ENCODE measurements around the gene POR.
"Not testable (repeated sequence)": the region's sequence is repeated elsewhere in the genome, so short reads cannot be mapped to it uniquely, and the experiment has no call there.

POR gene

DNA sequence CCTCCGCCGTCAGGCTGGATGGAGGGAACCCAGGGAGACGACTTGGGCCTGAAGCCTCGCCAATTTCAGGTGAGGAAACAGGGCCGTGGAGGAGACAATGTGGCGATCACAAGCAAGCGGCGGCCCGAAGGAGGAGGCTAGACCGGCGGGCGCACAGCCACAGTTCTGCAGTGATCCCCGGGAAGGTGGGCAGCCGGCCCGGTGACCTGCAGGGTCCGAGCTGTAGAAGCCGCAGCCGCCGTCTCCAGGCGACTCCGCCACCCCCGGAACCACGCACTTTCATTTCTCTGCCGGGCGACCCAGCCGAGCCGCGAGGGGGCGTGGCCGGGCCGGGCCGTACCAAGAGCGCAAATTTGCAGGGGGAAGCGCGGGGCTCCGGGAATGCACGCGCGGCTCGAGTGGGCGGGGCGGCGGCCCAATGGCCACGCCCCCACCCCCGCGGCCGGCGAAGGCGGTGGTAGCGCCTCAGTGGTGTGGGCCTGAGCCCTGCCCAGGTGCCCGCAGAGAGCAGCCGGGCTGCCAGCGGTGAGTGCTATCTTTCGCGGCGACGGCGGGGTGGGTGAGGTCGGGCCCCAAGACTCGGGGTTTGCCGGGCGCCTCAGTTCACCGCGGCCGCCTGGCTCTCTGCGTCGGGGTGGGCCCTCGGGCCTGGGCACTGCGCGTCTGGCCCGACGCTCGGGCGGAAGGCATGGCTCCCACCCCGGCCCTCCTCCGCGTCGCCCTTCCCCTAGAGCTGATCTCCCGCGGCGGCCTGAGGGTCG lies at the start of gene POR:
POR (plus strand) TSS at position 501 of the 761 bp plus-strand sequence. CDS start 38,847 bp downstream, outside the sequence.
- peak; percentile 73 for DNase-seq

DNA sequence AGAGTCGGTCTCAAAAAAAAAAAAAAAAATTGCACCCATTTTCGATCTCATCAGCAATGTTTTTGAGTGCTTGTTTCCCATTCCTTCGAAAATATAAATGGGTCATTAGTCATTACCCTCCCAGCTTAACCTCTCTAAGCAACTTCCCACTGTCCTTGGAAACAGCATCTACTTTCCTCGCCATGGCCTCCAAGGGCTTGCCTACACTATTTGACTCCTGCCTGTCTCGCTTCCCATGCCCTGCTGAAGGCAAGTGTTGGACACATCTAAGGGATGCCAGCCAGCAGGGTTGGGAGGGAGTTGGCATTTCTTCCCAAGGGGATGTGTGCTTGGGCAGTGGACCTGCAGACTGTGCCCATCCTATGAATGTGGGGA lies 48.9 kb upstream of the POR start:
- no peak for DNase-seq

DNA sequence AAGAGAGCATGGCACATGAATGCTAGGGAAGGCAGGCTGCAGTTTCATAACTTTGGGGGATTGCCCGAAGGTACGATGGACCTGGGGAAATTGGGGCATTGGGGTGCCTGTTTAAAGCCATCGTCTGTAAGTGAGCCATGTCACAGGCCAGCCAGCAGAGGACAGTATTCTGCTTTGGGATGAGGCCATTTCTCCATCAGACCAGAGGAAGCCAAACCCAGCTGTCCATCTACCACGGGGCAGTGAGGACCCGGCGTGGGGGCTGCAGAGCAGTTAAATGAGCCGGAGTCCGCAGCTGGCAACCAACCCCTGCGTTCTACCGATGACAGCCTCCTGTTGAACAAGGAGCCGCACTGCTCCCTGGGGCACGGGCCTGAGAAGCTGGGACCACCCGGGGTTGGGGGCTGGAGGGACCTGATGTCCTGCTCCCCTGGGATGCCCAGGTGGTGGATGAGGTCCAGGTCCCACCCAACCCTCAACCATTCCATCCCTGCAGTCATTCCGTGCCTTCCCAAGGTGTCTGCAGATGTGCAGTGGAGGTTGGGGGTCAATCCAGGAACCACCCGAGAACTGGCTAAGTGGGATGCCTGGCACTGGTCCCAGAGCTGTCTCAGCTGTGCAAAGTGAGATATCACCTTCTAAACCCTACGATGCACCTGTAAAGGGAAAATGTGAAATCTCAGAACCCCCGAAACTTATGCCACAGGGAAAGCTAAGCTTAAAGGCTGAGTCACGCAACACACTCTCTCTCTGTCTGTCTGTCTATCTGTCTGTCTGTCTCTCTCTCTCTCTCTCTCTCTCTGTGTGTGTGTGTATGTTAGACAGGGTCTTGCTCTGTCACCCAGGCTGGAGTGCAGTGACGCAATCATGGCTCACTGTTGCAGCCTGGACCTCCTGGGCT lies 48.2 kb upstream of the POR start:
- peak; percentile 27 for DNase-seq

DNA sequence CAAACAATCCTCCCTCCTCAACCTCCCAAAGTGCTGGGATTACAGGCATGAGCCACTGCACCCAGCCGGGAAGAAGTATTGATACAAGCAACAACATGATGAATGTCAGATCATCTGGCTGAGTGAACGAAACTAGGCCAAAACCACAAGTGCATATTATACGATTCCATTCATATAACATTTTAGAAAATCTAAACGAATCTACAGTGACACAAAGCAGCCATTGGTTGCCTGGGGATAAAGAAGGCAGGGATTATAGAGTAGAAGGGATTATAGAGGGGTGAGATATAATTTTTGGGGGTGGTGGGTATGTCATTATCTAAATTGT lies 47.6 kb upstream of the POR start:
- DNase-seq, result no peak

GRCh38 chr7:75868153-75868552 lies 46.8 kb upstream of the POR start:
- no peak for DNase-seq

- DNase-seq, result no peak
These were observed 45.1 kb upstream of the POR start for GRCh38 chr7:75869776-75870379.

DNA sequence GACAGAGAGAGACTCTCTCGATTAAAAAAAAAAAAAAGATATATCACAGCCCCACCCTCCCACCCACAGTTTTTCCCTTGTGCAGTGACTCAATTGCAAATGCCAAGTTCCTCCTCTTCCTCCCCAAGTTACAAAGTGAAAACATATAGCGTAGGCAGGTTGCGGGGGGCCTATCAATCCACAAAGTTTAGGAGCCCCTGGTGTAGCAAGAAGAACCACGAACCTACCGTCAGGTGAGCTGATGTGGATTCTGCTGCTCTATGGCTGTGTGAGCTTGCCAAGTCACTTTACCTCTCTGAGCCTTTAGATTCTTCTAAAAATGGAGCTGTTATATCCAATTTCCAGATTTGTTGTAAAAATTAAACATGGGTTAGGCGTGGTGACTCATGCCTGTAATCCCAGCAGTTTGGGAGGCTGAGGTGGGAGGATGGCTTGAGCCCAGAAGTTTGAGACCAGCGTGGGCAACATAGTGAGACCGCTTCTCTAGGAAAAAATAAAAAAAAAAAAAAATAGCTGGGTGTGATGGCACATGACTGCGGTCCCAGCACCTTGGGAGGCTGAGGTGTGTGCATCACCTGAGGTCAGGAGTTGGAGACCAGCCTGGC lies 44.3 kb upstream of the POR start:
- no peak for DNase-seq

- DNase-seq, result peak; percentile 1
These were observed 42.7 kb upstream of the POR start for GRCh38 chr7:75872073-75872782.

GRCh38 chr7:75874180-75874579 lies 40.8 kb upstream of the POR start:
- not testable (repeated sequence) for DNase-seq

GRCh38 chr7:75875113-75876080 lies 39.6 kb upstream of the POR start:
- no peak for DNase-seq

GRCh38 chr7:75876126-75876881 lies 38.7 kb upstream of the POR start:
- DNase-seq, result no peak

GRCh38 chr7:75878312-75878768 lies 36.6 kb upstream of the POR start:
- no peak for DNase-seq

- DNase-seq, result peak; percentile 82
These were observed 36.0 kb upstream of the POR start, which contains the start of gene RHBDD2 for GRCh38 chr7:75878769-75879611. TSS of gene RHBDD2 (plus strand) at chr7:75879034. CDS start at chr7:75879083, 49 bp downstream.

- DNase-seq, result peak; percentile 4
These were observed 35.2 kb upstream of the POR start for GRCh38 chr7:75879771-75880184.

DNA sequence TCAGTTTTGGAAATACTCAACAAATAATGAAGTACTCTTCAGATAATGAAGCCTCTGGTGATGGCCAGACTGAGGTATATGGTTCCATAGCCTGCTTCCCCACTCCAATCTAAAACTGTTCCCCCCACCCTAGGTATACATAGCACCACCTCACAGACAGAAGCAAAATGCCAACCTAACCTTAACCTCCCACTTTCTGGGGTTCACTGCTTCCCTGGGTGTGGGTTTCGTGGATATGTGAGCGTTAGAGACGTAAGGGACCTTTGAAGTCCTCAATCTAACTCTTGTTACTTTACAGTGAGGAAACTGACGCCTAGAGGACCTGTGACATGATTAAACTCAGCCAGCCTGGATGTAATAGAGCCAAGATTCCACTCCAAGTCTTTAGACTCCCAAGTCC lies 34.7 kb upstream of the POR start:
- DNase-seq, result no peak

DNA sequence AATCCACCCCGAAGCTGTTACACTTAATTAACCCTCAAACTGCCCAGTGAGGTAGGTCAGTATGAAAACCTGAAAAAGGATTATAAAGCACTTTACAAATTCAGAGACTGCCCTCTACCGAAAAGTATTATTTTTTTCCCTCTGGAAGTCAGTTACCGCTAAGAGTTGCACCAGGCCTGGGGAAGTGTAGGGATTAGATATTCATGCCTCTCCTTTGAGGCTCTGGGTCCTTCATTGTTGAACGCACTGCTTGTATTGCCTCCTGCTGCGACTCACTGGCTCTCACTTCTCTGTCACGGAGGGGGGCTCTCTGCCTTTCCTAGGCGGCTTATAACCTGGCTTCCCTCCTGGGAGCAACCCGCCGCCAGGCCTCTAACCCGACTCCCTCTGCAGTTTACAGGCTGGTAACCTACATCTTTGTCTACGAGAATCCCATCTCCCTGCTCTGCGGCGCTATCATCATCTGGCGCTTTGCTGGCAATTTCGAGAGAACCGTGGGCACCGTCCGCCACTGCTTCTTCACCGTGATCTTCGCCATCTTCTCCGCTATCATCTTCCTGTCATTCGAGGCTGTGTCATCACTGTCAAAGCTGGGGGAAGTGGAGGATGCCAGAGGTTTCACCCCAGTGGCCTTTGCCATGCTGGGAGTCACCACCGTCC lies 33.4 kb upstream of the POR start:
- DNase-seq, result no peak

DNA sequence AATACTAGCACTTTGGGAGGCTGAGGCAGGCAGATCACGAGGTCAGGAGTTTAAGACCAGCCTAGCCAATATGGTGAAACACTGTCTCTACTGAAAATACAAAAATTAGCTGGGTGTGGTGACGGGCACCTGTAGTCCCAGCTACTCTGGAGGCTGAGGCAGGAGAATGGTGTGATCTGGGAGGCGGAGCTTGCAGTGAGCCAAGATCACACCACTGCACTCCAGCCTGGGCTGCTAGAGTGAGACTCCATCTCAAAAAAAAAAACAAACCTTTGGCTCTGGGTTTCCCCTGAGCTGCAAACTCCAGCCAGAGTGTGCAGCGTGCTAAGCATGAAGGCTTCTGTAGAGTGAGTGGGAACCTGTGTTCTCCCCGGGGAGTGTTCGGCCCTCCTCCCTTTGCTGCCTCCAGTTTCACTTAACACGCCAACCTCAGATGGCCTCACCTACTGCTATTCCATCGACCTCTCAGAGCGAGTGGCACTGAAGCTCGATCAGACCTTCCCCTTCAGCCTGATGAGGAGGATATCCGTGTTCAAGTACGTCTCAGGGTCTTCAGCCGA lies 31.6 kb upstream of the POR start:
- DNase-seq, result not testable (repeated sequence)

DNA sequence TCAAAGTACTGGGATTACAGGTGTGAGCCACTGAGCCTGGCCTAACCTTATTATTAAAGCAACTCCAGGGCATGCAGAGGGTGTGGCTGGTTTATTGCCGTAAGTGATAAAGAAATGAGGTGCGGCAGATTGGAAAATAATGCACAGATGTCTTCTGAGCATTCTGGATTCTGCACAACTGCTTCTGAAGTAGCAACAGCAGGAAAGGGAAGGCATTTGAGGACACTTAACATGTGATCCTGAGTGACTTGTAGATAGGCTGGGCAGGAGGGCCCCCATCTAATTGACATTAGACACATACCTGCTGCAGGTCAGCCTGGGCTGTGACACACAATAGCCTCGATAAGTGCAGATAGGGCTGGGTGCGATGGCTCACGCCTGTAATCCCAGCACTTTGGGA lies 30.5 kb upstream of the POR start:
- DNase-seq, result no peak

- no peak for DNase-seq
These were observed 29.9 kb upstream of the POR start for GRCh38 chr7:75885036-75885435.

All from amniotic stem cell (primary cell).